Left lung (tissue), 10 donors: Measurements from ENCODE around the gene AKR1D1. TPM values are rescaled to one million over a fixed set of nuclear protein-coding genes. Genes with fewer than 3 reads are reported as not detected.
"Not testable (repeated sequence)": the region's sequence is repeated elsewhere in the genome, so short reads cannot be mapped to it uniquely, and the experiment has no call there.

Experiments used
- ATAC-seq: fragments of 200-7000 bp; cut with Tn5 transposase; one replicate; pipeline ENCODE4 v1.9.1; 2020; ENCODE audit warnings: moderate library complexity
- DNase-seq, 4 donors: peaks; one replicate each; pipeline ENCODE4 v3.0.0-alpha.2; 2013 to 2020
- H3K27ac ChIP-seq, 2 donors: fragments of 200-600 bp; sonication (generic) in 1 of 2; one replicate each; pipeline versions ENCODE4 v1.5.0 to v1.8.0; 2020 to 2021
- H3K27me3 ChIP-seq, 2 donors: fragments of 200-600 bp; sonication (generic) in 1 of 2; one replicate each; pipeline versions ENCODE4 v1.5.0 to v1.8.0; 2020 to 2021
- H3K36me3 ChIP-seq, 2 donors: fragments of 200-600 bp; sonication (generic) in 1 of 2; one replicate each; pipeline versions ENCODE4 v1.5.0 to v1.8.0; 2020 to 2021
- H3K4me1 ChIP-seq, 2 donors: fragments of 200-600 bp; one replicate each; pipeline ENCODE4 v1.8.0; 2021
- H3K4me3 ChIP-seq, 2 donors: fragments of 200-600 bp; sonication (generic) in 1 of 2; one replicate each; pipeline versions ENCODE4 v1.5.0 to v1.8.0; 2020 to 2021; ENCODE audit warnings: mild to moderate bottlenecking in 1 of 2
- H3K9me3 ChIP-seq, 2 donors: fragments of 200-600 bp; sonication (generic) in 1 of 2; one replicate each; pipeline versions ENCODE4 v1.5.0 to v1.8.0; 2020 to 2021
- CTCF ChIP-seq, 2 donors: fragments of 200-600 bp; sonication (generic) in 1 of 2; IDR thresholded peaks; one replicate each; pipeline versions ENCODE4 v1.5.0 to v1.8.0; 2021; ENCODE audit warnings: antibody characterized with exemption in 2 of 2
- intact Hi-C, 2 donors: fragments of 100-400 bp; cut with DNase I; formaldehyde crosslinking; loops; one replicate each; pipeline versions ENCODE4 v1.11.2 to v1.14.2; 2022
- polyA plus RNA-seq, 6 donors: library from polyadenylated mRNA; unstranded; fragments of 120-200 nt; gene quantifications; one replicate each; pipeline ENCODE4 v1.2.1, GENCODE V29; 2013; ENCODE audit not compliant: insufficient read length in 6 of 6
- total RNA-seq, 2 donors: library from RNA; stranded (reverse); fragmentation: NEBNext Ultra II Directional; extraction: Animal tissue kit (Norgen Biotek cat#: 25700); gene quantifications; one replicate each; pipeline ENCODE4 v1.2.1, GENCODE V29; 2021
- donor health status: DM: no; HTN: yes; CAD: no.
- donor health status: DM: no; HTN: no; CAD: no.

AKR1D1 gene
- total and polyA plus RNA-seq, 8 donors: 0.11 to 0.17 (median 0.14) TPM; not detected in 5

- H3K4me3 ChIP-seq: no peak overlapping the region
- no peaks in the 10 kb centered on the region for H3K27me3 ChIP-seq
- H3K9me3 ChIP-seq: no peaks in the 10 kb centered on the region
- DNase-seq (no peak), ATAC-seq (peak; percentile 84)
- H3K4me1 ChIP-seq: no peaks in the 10 kb centered on the region
- intact Hi-C loops: no loop called here
- no peak for TF ChIP-seq CTCF (IDR thresholded peaks at IDR 0.05)
- H3K36me3 ChIP-seq: no peaks in the 10 kb centered on the region
- no peak overlapping the region for H3K27ac ChIP-seq
These were observed 14.8 kb downstream of the AKR1D1 start for GRCh38 chr7:138091032-138091431.

GRCh38 chr7:138091840-138092239 lies 15.6 kb downstream of the AKR1D1 start:
- intact Hi-C loops, H3K4me3 ChIP-seq: not testable (repeated sequence)

GRCh38 chr7:138092486-138093028 lies 16.3 kb downstream of the AKR1D1 start:
- Histone ChIP-seq H3K4me1 (no peaks in the 10 kb centered on the region), H3K36me3 (no peaks in the 10 kb centered on the region), H3K27ac (no peak overlapping the region), H3K27me3 (no peaks in the 10 kb centered on the region), H3K4me3 (no peak overlapping the region), H3K9me3 (no peaks in the 10 kb centered on the region)
- ATAC-seq (no peak), DNase-seq (no peak)
- intact Hi-C loops: no loop called here
- no peak for TF ChIP-seq CTCF (IDR thresholded peaks at IDR 0.05)

More at GRCh38 chr7:138091840-138092239, 15.6 kb downstream of the AKR1D1 start:
- H3K27me3 ChIP-seq, H3K36me3 ChIP-seq, H3K4me1 ChIP-seq, H3K27ac ChIP-seq, ATAC-seq, DNase-seq, H3K9me3 ChIP-seq: not testable (repeated sequence)

- Histone ChIP-seq H3K9me3 (no peaks in the 10 kb centered on the region), H3K36me3 (no peaks in the 10 kb centered on the region), H3K27ac (no peak overlapping the region), H3K4me3 (no peak overlapping the region), H3K4me1 (no peaks in the 10 kb centered on the region), H3K27me3 (no peaks in the 10 kb centered on the region)
- no peak for TF ChIP-seq CTCF (IDR thresholded peaks at IDR 0.05)
- intact Hi-C loops: no loop called here
- ATAC-seq (no peak), DNase-seq (no peak)
These were observed 20.0 kb downstream of the AKR1D1 start for GRCh38 chr7:138095972-138096935.

- Histone ChIP-seq H3K4me1 (no peaks in the 10 kb centered on the region), H3K4me3 (no peak overlapping the region), H3K9me3 (no peaks in the 10 kb centered on the region), H3K36me3 (no peaks in the 10 kb centered on the region), H3K27ac (no peak overlapping the region), H3K27me3 (no peaks in the 10 kb centered on the region)
- ATAC-seq (peak; percentile 17), DNase-seq (peak in 2 of 4 donors; percentile 4 to 7)
- intact Hi-C loops: no loop called here
- TF ChIP-seq CTCF (IDR thresholded peaks at IDR 0.05): no peak
These were observed 20.9 kb downstream of the AKR1D1 start for GRCh38 chr7:138097064-138097741.
